Liver (tissue), 9 donors: Measurements from ENCODE around the gene PGBD5. TPM values are rescaled to one million over a fixed set of nuclear protein-coding genes. Genes with fewer than 3 reads are reported as not detected.

Experiments
- DNase-seq: peaks from one replicate; pipeline ENCODE4 v3.0.0-alpha.2; 2017; ENCODE audit warnings: low spot score
- H3K27ac ChIP-seq, 2 donors: one replicate each; pipeline ENCODE4 v1.7.0; 2013; ENCODE audit warnings: inconsistent platforms in 2 of 2, low read length in 2 of 2, control low read depth in 1 of 2, low read depth in 1 of 2, mild to moderate bottlenecking in 1 of 2
- H3K27me3 ChIP-seq, 4 donors: one replicate each; pipeline versions ENCODE4 v1.6.1 to v1.7.0; 2013; ENCODE audit warnings: low read length in 3 of 4, inconsistent platforms in 1 of 4, mild to moderate bottlenecking in 1 of 4, moderate library complexity in 1 of 4; ENCODE audit not compliant: control insufficient read depth in 4 of 4, insufficient read depth in 4 of 4
- H3K36me3 ChIP-seq, 4 donors: one replicate each; pipeline versions ENCODE4 v1.6.1 to v1.7.0; 2013; ENCODE audit warnings: low read length in 3 of 4, mild to moderate bottlenecking in 3 of 4, low read depth in 1 of 4, moderate library complexity in 1 of 4; ENCODE audit not compliant: control insufficient read depth in 4 of 4, insufficient read depth in 3 of 4
- H3K4me1 ChIP-seq, 4 donors: one replicate each; pipeline versions ENCODE4 v1.6.1 to v1.7.0; 2013; ENCODE audit warnings: low read length in 3 of 4, mild to moderate bottlenecking in 3 of 4, moderate library complexity in 1 of 4; ENCODE audit not compliant: control insufficient read depth in 4 of 4, insufficient read depth in 4 of 4
- H3K4me3 ChIP-seq, 3 donors: one replicate each; pipeline versions ENCODE4 v1.6.1 to v1.7.0; 2013; ENCODE audit warnings: low read length in 3 of 3, control low read depth in 1 of 3, low read depth in 1 of 3, mild to moderate bottlenecking in 1 of 3
- H3K9ac ChIP-seq, 2 donors: one replicate each; pipeline ENCODE4 v1.7.0; 2013; ENCODE audit warnings: low read length in 2 of 2, mild to moderate bottlenecking in 2 of 2, moderate library complexity in 2 of 2, control low read depth in 1 of 2, low read depth in 1 of 2
- H3K9me3 ChIP-seq, 4 donors: one replicate each; pipeline versions ENCODE4 v1.6.1 to v1.7.0; 2013; ENCODE audit warnings: low read length in 3 of 4; ENCODE audit not compliant: control insufficient read depth in 4 of 4
- EGR1 ChIP-seq, 2 donors: IDR thresholded peaks; 2 replicates each; pipeline ENCODE4 v1.6.1; 2016 to 2018; ENCODE audit warnings: antibody characterized with exemption in 2 of 2, low read depth in 2 of 2
- FOXA2 ChIP-seq: IDR thresholded peaks from 2 replicates; pipeline ENCODE4 v1.6.1; 2016; ENCODE audit warnings: antibody characterized with exemption
- HNF4A ChIP-seq, 2 donors: conservative IDR thresholded peaks; 2 replicates each; pipeline ENCODE4 v1.6.1; 2016; ENCODE audit warnings: antibody characterized with exemption in 2 of 2, mild to moderate bottlenecking in 2 of 2
- HNF4G ChIP-seq: IDR thresholded peaks from 2 replicates; pipeline ENCODE4 v1.6.1; 2016; ENCODE audit warnings: antibody characterized with exemption
- JUND ChIP-seq, 2 donors: IDR thresholded peaks; 2 replicates each; pipeline ENCODE4 v1.6.1; 2016; ENCODE audit warnings: antibody characterized with exemption in 2 of 2
- RAD21 ChIP-seq, 2 donors: IDR thresholded peaks; 2 replicates each; pipeline ENCODE4 v1.6.1; 2016; ENCODE audit warnings: antibody characterized with exemption in 2 of 2, mild to moderate bottlenecking in 2 of 2
- SP1 ChIP-seq: IDR thresholded peaks from 2 replicates; pipeline ENCODE4 v1.6.1; 2018; ENCODE audit warnings: antibody characterized with exemption, mild to moderate bottlenecking
- YY1 ChIP-seq: IDR thresholded peaks from 2 replicates; pipeline ENCODE4 v1.6.1; 2016; ENCODE audit warnings: antibody characterized with exemption, mild to moderate bottlenecking
- WGBS: extraction: QIAGEN DNeasy Blood & Tissue Kit; methylation state at CpG from one replicate; pipeline ENCODE4 v1.1.7; 2013; 5-methylcytosine and 5-hydroxymethylcytosine counted together
- polyA plus RNA-seq, 2 donors: library from polyadenylated mRNA; stranded (reverse) in 1 of 2; unstranded in 1 of 2; fragments of 200-250 nt in 1 of 2; fragments of >200 nt in 1 of 2; fragmentation: Nextera tagmentation in 1 of 2; extraction: Ambion mirVana in 1 of 2; gene quantifications; one replicate each; pipeline versions ENCODE4 v1.2.1 to v1.2.3, GENCODE V29; 2013 to 2015
- total RNA-seq, 2 donors: library from RNA; depleted of rRNA; stranded (reverse); fragments of >200 nt; gene quantifications; one replicate each; pipeline ENCODE4 v1.2.3, GENCODE V29; 2014
- TF ChIP-seq, protein P1 (sequence below): IDR thresholded peaks from 2 replicates; pipeline ENCODE4 v1.6.1; 2016; ENCODE audit warnings: antibody characterized with exemption, mild to moderate bottlenecking
- TF ChIP-seq, protein P2 (sequence below): fragments of 150-350 bp; IDR thresholded peaks from 2 replicates; pipeline ENCODE4 v1.5.1; 2017; ENCODE audit warnings: improper control_type of control experiment, low read depth, low read length; ENCODE audit not compliant: missing input control
- TF ChIP-seq, protein P3 (sequence below): IDR thresholded peaks from 2 replicates; pipeline ENCODE4 v1.6.1; 2016; ENCODE audit warnings: antibody characterized with exemption
- TF ChIP-seq, protein P4 (sequence below): IDR thresholded peaks from 2 replicates; pipeline ENCODE4 v1.6.1; 2016; ENCODE audit warnings: antibody characterized with exemption
- donor health status: healthy.
- donor health status: healthy.
- donor health status: healthy.
- donor health status: healthy.
- donor health status: healthy.

PGBD5 gene
- total and polyA plus RNA-seq, 4 donors: 0.88 to 5.4 (median 2.7) TPM

DNA sequence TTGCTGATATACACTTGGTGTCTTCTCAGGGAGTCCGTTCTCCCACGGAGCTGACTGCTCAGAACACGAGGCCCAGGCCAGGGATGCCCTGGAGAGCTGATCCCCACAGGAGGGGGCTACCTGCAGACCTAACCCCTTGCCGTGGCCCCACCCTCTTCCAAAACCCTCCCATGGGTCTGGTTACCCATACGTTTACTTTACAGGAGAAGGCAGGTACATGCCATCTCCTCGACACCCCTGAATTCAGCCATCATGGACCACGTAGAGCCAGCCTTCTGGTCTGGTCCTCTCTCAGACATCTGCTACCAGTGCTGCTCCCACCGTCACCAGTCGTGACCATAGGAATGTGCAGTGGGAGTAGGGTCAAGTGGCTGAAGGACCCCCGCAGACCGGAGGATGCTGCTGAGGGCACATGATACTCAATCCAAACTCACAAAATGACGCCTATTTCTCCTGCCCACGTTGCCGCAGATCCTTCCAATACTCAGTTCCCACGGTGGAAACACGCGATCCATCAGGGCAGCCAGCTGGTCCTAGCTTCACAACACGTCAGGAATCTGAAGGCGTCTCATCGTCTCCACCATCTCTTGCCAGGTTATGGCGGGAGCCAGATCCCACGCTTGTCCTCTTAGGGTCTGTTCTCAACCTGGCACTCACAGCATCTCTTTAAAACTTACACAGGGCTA is 26.7 kb downstream of the PGBD5 start:
- H3K4me1 ChIP-seq: no peaks in the 10 kb centered on the region
- no peak overlapping the region for H3K9ac ChIP-seq
- H3K4me3 ChIP-seq: no peak overlapping the region
- 95% methylated on average over 22 of the region's 22 CpGs for WGBS
- no peak overlapping the region for H3K27ac ChIP-seq
- no peaks in the 10 kb centered on the region for H3K36me3 ChIP-seq
- no peaks in the 10 kb centered on the region for H3K9me3 ChIP-seq
- H3K27me3 ChIP-seq: no peaks in the 10 kb centered on the region
- TF ChIP-seq, protein P1, sequence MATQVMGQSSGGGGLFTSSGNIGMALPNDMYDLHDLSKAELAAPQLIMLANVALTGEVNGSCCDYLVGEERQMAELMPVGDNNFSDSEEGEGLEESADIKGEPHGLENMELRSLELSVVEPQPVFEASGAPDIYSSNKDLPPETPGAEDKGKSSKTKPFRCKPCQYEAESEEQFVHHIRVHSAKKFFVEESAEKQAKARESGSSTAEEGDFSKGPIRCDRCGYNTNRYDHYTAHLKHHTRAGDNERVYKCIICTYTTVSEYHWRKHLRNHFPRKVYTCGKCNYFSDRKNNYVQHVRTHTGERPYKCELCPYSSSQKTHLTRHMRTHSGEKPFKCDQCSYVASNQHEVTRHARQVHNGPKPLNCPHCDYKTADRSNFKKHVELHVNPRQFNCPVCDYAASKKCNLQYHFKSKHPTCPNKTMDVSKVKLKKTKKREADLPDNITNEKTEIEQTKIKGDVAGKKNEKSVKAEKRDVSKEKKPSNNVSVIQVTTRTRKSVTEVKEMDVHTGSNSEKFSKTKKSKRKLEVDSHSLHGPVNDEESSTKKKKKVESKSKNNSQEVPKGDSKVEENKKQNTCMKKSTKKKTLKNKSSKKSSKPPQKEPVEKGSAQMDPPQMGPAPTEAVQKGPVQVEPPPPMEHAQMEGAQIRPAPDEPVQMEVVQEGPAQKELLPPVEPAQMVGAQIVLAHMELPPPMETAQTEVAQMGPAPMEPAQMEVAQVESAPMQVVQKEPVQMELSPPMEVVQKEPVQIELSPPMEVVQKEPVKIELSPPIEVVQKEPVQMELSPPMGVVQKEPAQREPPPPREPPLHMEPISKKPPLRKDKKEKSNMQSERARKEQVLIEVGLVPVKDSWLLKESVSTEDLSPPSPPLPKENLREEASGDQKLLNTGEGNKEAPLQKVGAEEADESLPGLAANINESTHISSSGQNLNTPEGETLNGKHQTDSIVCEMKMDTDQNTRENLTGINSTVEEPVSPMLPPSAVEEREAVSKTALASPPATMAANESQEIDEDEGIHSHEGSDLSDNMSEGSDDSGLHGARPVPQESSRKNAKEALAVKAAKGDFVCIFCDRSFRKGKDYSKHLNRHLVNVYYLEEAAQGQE: no peak
- no peak for TF ChIP-seq SP1
- no peak for TF ChIP-seq RAD21 (IDR thresholded peaks at IDR 0.05)
- TF ChIP-seq, protein P2, sequence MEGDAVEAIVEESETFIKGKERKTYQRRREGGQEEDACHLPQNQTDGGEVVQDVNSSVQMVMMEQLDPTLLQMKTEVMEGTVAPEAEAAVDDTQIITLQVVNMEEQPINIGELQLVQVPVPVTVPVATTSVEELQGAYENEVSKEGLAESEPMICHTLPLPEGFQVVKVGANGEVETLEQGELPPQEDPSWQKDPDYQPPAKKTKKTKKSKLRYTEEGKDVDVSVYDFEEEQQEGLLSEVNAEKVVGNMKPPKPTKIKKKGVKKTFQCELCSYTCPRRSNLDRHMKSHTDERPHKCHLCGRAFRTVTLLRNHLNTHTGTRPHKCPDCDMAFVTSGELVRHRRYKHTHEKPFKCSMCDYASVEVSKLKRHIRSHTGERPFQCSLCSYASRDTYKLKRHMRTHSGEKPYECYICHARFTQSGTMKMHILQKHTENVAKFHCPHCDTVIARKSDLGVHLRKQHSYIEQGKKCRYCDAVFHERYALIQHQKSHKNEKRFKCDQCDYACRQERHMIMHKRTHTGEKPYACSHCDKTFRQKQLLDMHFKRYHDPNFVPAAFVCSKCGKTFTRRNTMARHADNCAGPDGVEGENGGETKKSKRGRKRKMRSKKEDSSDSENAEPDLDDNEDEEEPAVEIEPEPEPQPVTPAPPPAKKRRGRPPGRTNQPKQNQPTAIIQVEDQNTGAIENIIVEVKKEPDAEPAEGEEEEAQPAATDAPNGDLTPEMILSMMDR: no peak
- no peak for TF ChIP-seq JUND (IDR thresholded peaks at IDR 0.05)
- TF ChIP-seq HNF4A (conservative IDR thresholded peaks at IDR 0.05): no peak
- TF ChIP-seq YY1: no peak
- TF ChIP-seq, protein P3, sequence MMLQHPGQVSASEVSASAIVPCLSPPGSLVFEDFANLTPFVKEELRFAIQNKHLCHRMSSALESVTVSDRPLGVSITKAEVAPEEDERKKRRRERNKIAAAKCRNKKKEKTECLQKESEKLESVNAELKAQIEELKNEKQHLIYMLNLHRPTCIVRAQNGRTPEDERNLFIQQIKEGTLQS: no peak
- no peak for TF ChIP-seq EGR1 (IDR thresholded peaks at IDR 0.05; ENCODE audit: low read depth in 2 of 2)
- no peak for TF ChIP-seq FOXA2
- no peak for DNase-seq

DNA sequence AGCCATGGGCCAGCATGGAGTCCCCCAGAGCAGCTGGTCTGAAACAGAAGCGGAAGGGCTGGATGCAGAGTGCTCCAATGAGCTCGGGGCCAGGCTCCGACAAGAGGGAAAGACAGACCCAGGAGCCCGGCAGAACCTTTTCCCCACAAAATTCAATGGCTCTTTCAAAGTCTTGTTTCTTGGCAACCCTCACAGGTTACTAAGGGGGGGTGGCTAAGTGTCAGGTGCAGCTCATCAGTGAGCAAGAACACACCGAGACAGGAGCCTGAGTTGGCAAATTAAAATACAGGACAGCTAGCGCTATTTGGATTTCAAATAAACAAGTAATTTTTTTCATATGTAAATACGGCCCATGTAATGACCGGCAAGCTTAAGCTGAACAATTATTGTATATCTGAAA is 27.3 kb downstream of the PGBD5 start:
- TF ChIP-seq, protein P4, sequence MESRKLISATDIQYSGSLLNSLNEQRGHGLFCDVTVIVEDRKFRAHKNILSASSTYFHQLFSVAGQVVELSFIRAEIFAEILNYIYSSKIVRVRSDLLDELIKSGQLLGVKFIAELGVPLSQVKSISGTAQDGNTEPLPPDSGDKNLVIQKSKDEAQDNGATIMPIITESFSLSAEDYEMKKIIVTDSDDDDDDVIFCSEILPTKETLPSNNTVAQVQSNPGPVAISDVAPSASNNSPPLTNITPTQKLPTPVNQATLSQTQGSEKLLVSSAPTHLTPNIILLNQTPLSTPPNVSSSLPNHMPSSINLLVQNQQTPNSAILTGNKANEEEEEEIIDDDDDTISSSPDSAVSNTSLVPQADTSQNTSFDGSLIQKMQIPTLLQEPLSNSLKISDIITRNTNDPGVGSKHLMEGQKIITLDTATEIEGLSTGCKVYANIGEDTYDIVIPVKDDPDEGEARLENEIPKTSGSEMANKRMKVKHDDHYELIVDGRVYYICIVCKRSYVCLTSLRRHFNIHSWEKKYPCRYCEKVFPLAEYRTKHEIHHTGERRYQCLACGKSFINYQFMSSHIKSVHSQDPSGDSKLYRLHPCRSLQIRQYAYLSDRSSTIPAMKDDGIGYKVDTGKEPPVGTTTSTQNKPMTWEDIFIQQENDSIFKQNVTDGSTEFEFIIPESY: no peak
- no peak for TF ChIP-seq SP1
- TF ChIP-seq HNF4G: no peak
- Histone ChIP-seq H3K27ac (no peak overlapping the region), H3K9me3 (no peaks in the 10 kb centered on the region), H3K36me3 (no peaks in the 10 kb centered on the region), H3K4me1 (no peaks in the 10 kb centered on the region), H3K4me3 (no peak overlapping the region), H3K9ac (no peak overlapping the region), H3K27me3 (no peaks in the 10 kb centered on the region)
- DNase-seq: no peak
- 95% methylated on average over 8 of the region's 8 CpGs for WGBS
